BJ (cell line): ENCODE results near the gene STXBP1. TPM values are rescaled to one million over a fixed set of nuclear protein-coding genes. Genes with fewer than 3 reads are reported as not detected.
"Not testable (repeated sequence)": the region's sequence is repeated elsewhere in the genome, so short reads cannot be mapped to it uniquely, and the experiment has no call there.

Source experiments
- CTCF ChIA-PET: fragments of 350-600 bp; formaldehyde crosslinking; extraction: SDS; loops from one replicate; lab custom pipeline; 2021; ENCODE audit warnings: antibody characterized with exemption, inconsistent platforms; lab: Yijun Ruan, JAX
- POLR2A ChIA-PET: fragments of 300-600 bp; sonication (Branson Sonifier 250); formaldehyde crosslinking; extraction: SDS; loops from one replicate; lab custom pipeline; 2021; ENCODE audit warnings: antibody characterized with exemption; lab: Charles Lee
- DNase-seq: peaks from one replicate; pipeline ENCODE4 v3.0.0-alpha.2; 2011; ENCODE audit warnings: low read depth
- H3K27me3 ChIP-seq: 2 replicates; pipeline ENCODE4 v1.6.0; 2011; ENCODE audit warnings: low read length; ENCODE audit not compliant: control insufficient read depth, insufficient read depth
- H3K36me3 ChIP-seq: 2 replicates; pipeline ENCODE4 v1.5.1; 2011; ENCODE audit warnings: low read length; ENCODE audit not compliant: control insufficient read depth, insufficient read depth
- H3K4me3 ChIP-seq: 2 replicates; pipeline ENCODE4 v1.5.1; 2011; ENCODE audit warnings: low read depth, mild to moderate bottlenecking, control low read depth, low read length
- polyA plus RNA-seq: library from polyadenylated mRNA; depleted of rRNA; stranded (reverse); fragments of >200 nt; gene quantifications from 2 replicates; pipeline ENCODE4 v1.2.3, GENCODE V29; 2011
- TF ChIP-seq, protein P1 (sequence below): IDR thresholded peaks from 2 replicates; pipeline ENCODE4 v1.5.1; 2011; ENCODE audit warnings: low read depth, mild to moderate bottlenecking, control low read depth, inconsistent platforms, low read length, moderate library complexity; ENCODE audit not compliant: insufficient read depth

The STXBP1 gene
- polyA plus RNA-seq, 1 experiment, result 18.1 TPM

DNA sequence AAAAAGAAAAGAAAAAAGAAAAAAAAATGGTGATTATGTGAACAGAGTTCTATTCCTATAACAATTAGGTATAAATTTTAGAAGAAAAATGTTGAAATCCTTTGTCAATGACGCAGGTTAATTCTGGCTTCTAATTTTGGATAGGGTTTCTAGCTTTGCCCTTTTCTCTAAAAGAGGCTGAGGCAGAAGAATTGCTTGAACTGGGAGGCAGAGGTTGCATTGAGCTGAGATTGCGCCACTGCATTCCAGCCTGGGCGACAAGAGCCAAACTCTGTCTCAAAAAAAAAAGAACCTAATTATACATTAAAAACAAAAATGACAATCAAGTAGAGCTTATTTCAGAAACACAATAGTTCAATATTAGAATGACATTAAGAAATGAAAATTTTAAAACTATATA lies 2.9 kb downstream of the STXBP1 start:
- CTCF ChIA-PET, result interaction anchor here (1.1 to 1.3 kb wide), 2 partner anchors 116 to 120 kb away, joined by 3 to 6 read pairs; partner anchors contain the start of gene TOR2A
- POLR2A ChIA-PET, result no interaction called here

DNA sequence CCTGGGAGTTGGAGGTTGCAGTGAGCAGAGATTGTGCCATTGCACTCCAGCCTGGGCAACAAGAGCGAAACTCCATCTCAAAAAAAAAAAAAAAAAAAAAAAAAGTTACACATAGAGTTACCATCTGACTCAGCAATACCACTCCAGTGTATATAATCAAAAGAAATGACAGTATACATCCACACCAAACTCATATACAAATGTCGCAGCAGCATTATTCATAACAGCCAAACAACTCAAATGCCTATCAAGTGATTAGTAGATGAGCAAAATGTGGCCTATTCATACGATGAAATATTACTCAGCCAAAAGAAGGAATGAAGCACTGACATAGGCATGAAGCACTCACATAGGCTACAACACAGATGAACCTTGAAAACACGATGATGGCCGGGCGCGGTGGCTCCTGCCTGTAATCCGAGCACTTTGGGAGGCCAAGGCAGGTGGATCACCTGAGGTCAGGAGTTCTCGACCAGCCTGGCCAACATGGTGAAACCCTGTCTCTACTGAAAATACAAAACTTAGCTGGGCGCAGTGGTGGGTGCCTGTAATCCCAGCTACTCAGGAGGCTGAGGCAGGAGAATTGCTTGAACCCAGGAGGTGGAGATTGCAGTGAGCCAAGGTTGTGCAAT lies 9.4 kb downstream of the STXBP1 start:
- H3K27me3 ChIP-seq, H3K4me3 ChIP-seq, POLR2A ChIA-PET, CTCF ChIA-PET, H3K36me3 ChIP-seq, DNase-seq: not testable (repeated sequence)

More for the DNA sequence above, 2.9 kb downstream of the STXBP1 start:
- TF ChIP-seq, protein P1, sequence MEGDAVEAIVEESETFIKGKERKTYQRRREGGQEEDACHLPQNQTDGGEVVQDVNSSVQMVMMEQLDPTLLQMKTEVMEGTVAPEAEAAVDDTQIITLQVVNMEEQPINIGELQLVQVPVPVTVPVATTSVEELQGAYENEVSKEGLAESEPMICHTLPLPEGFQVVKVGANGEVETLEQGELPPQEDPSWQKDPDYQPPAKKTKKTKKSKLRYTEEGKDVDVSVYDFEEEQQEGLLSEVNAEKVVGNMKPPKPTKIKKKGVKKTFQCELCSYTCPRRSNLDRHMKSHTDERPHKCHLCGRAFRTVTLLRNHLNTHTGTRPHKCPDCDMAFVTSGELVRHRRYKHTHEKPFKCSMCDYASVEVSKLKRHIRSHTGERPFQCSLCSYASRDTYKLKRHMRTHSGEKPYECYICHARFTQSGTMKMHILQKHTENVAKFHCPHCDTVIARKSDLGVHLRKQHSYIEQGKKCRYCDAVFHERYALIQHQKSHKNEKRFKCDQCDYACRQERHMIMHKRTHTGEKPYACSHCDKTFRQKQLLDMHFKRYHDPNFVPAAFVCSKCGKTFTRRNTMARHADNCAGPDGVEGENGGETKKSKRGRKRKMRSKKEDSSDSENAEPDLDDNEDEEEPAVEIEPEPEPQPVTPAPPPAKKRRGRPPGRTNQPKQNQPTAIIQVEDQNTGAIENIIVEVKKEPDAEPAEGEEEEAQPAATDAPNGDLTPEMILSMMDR, result no peak
- no peak overlapping the region for H3K4me3 ChIP-seq
- H3K27me3 ChIP-seq, result no peaks in the 10 kb centered on the region
- no peak for DNase-seq
- H3K36me3 ChIP-seq, result no peaks in the 10 kb centered on the region

DNA sequence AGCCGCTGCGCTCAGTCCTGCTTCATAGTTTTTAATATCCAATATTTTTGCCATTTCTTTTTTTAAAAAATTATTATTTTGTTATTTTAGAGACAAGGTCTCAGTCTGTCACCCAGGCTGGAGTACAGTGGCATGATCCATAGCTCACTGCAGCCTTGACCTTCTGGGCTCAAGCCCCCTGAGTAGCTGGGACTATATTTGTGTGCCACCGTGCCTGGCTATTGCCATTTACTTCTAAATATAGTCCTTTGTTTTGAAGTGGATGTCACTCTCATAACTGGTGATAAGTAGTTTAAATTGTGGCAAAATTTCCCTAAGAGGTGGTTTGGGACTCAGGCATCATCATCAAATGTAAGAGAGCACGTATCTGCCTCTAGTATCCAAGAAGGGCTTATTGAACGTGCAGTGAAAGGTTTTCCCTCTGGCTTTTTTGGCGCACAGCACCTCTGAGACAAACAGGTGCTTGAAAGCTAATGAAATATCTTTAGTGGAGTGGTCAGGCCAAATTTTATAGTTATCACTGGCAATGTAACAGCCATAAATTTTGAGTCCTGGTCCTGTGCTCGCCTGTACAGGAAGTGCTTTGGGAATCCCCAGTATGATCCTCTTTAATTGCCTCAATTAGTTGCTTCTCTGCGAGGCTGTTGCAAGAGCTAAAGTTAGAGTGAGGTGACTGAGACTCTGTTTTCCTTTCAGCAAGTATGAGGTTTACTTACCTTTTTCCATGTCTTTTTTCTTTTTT lies 14.8 kb downstream of the STXBP1 start:
- ChIA-PET CTCF (interaction anchor here (1.2 kb wide), 1 partner anchor 19 kb away, joined by 6 read pairs; no protein-coding TSS in a partner anchor), POLR2A (no interaction called here)
- no peaks in the 10 kb centered on the region for H3K27me3 ChIP-seq
- TF ChIP-seq, protein P1, result no peak
- H3K36me3 ChIP-seq, result no peaks in the 10 kb centered on the region
- no peak overlapping the region for H3K4me3 ChIP-seq
- DNase-seq, result no peak

DNA sequence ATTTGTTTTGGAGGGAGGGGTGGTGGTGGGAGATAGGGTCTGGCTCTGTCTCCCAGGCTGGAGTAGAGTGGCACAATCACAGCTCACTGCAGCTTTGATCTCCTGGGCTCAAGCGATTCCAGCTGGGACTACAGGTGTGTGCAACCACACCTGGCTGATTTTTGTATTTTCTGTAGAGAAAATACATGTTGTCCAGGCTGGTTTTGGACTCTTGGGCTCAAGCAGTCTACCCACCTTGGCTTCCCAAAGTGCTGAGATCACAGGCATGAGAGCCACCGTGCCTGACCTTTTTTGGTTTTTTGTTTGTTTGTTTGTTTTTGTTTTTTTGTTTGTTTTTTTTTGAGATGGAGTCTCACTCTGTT lies 15.4 kb downstream of the STXBP1 start:
- DNase-seq, result no peak
- H3K4me3 ChIP-seq, result no peak overlapping the region
- CTCF ChIA-PET, result no interaction called here
- TF ChIP-seq, protein P1, result no peak
- H3K36me3 ChIP-seq, result no peaks in the 10 kb centered on the region
- POLR2A ChIA-PET, result no interaction called here
- H3K27me3 ChIP-seq, result no peaks in the 10 kb centered on the region

DNA sequence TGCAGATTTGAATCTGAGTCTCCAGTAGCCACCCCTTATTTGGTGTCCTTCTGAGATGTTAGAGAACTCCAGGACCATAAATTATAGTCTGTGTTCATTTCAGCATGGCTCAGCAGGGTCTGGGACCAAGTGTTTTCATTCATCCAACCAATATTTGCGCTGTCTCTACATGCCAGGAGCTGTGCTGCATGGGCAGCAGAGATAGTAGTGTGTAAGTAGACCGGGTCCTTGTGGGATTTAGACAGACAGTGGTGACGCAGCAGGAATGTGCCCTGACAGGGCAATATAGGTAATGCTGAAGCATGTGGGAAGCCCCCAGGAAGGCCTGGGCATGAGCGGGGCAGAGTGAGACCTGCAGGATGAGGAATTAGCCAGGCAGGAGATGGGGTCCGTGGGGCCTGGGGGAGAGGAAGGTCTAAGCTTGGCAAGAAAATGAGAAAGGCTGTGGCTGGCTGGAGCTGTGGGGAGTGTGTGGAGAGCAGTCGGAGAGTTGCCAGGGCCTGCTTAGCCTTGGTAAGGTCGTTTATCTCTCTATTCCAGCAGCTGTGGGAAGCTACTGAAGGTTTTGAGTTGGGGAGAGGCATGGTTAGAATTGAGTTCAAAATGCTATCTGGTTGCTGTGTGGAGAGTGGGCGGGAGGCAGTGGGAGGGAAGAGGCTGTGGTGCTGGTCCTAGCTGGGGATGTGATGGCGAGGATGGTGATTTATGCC lies 16.8 kb downstream of the STXBP1 start:
- Histone ChIP-seq H3K27me3 (no peaks in the 10 kb centered on the region), H3K36me3 (no peaks in the 10 kb centered on the region), H3K4me3 (no peak overlapping the region)
- ChIA-PET CTCF (no interaction called here), POLR2A (no interaction called here)
- TF ChIP-seq, protein P1, result no peak
- no peak for DNase-seq
